GM06990 (cell line): Measurements from ENCODE around the gene COX8A.

ENCODE experiments used
- DNase-seq: peaks from one replicate; pipeline ENCODE4 v3.0.0-alpha.2; 2011; ENCODE audit not compliant: insufficient read length; ENCODE audit errors: extremely low read depth
- H3K27me3 ChIP-seq: replicated peaks from 2 replicates; pipeline ENCODE4 v1.6.0; 2011; ENCODE audit warnings: low read length; ENCODE audit not compliant: control insufficient read depth, insufficient read depth
- H3K36me3 ChIP-seq: 2 replicates; pipeline ENCODE4 v1.5.1; 2011; ENCODE audit warnings: low read length; ENCODE audit not compliant: control insufficient read depth, insufficient read depth
- H3K4me3 ChIP-seq: replicated peaks from 2 replicates; pipeline ENCODE4 v1.5.1; 2011; ENCODE audit warnings: low read depth, mild to moderate bottlenecking, control low read depth, low read length
- TF ChIP-seq, protein P1 (sequence below): IDR thresholded peaks from 2 replicates; pipeline ENCODE4 v1.5.1; 2011; ENCODE audit warnings: low read length, control low read depth, mild to moderate bottlenecking, inconsistent platforms; ENCODE audit not compliant: insufficient read depth, poor library complexity, severe bottlenecking

COX8A gene

DNA sequence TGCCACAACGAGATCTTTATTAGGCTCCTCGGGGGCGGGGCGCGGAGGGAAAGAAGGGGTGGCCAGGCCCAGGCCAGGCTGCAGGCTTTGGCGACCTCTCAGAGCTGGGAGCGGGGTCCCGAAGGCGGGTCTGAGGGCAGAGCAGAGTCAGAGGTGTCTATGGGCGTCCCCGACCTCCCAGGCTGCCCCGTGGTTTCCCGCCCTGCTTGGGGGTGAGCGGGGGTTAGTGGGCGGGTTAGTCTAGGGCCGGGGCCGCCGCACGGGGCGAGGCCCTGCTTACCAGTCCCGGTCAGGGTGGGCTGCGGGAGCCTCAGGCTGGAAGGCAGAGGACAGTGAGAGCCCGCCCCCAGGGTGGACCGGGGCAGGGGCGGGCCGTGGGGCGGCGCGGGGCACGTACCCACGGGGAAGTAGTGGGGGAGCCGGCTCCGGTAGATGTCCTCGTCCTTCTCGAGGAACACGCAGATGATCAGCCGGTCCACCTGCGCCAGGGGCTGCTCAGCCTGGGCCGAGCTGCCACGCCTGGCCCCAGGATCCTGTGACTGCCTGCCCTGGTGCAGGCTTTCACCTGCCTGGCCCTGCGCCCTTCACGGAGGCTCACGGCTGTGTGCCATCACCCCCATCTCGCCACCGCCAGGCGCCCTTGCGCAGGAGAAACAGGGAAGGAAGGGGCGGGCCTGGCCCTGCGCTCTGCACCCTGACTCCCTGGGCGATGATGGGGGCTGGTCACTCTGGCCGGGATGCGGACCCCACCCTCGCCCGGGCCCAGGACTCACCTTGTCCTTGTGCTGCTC is 24.3 kb downstream of the COX8A start:
- TF ChIP-seq, protein P1, sequence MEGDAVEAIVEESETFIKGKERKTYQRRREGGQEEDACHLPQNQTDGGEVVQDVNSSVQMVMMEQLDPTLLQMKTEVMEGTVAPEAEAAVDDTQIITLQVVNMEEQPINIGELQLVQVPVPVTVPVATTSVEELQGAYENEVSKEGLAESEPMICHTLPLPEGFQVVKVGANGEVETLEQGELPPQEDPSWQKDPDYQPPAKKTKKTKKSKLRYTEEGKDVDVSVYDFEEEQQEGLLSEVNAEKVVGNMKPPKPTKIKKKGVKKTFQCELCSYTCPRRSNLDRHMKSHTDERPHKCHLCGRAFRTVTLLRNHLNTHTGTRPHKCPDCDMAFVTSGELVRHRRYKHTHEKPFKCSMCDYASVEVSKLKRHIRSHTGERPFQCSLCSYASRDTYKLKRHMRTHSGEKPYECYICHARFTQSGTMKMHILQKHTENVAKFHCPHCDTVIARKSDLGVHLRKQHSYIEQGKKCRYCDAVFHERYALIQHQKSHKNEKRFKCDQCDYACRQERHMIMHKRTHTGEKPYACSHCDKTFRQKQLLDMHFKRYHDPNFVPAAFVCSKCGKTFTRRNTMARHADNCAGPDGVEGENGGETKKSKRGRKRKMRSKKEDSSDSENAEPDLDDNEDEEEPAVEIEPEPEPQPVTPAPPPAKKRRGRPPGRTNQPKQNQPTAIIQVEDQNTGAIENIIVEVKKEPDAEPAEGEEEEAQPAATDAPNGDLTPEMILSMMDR = no peak
- H3K27me3 ChIP-seq = no peaks in the 10 kb centered on the region

DNA sequence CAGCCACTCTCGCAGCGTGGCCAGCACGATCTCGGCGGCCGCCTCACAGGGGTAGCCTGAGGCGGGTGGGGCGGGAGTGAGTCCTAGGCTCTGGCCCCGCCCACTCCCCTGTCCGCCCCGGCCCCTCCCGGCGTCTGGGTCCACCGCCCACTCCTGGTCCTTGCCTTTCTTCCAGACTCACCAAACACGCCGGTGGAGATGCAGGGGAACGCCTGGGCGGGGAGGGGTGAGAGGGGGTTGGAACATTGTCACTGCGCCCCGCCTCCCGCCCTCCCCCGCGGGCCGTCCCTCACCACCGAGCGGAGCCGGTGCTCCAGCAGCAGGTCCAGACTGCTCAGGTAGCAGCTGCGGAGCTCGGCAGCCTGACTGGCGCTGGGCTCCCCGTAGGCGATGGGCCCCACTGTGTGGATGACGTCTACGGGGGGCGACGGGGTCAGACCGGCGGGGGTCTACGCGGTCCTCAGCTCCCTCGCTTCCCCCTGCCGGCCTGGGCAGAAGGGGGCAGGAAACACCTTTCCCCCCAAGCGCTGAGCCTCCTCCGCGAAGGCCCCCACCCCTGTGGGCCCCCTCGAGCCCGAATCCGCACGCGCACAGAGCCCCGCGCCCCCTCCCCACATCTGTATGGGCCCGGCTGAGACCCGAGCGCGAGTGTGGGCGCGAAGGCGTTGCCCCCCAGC is 25.1 kb downstream of the COX8A start:
- peak; percentile 59 for DNase-seq

More for the DNA sequence above, 24.3 kb downstream of the COX8A start:
- peaks cover 15% of the 10 kb centered on the region for H3K36me3 ChIP-seq
- no peak overlapping the region for H3K4me3 ChIP-seq
- no peak for DNase-seq

DNA sequence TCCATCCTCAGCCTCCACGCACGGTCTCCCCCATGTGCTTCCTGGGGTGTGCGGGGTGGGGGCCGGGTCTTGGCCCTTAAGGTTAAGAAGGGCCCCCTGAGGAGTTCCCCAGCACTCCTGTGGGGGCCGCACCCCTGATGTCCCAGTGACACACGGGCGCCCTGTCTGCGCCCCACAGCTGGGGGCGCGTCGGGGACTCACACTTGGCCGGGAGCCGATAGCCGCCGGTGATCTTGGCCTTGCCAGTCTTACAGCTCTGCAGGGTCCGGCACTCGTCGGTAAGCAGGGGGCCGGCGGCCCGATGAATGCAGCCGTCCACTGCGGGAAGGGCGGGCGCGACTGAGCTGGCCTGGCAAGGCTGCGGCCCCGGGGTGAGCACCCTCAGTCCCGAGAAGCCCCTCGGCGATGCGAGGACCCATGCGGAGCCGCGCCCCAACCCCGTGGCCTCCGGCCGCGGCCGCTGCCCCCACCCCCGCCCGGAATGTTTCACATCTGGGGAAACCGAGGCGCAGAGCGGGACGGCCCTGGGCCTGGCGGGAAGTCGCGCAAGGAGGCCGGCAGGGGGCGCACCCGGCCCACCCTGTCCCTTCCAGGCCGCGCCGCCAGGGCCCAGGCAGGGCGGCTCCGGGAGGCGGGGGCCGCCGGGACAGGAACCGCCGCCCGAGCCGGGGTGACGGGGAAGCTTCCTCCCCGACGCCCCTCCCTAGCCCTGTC is 25.8 kb downstream of the COX8A start:
- Histone ChIP-seq H3K27me3 (no peaks in the 10 kb centered on the region), H3K36me3 (peaks cover 12% of the 10 kb centered on the region), H3K4me3 (no peak overlapping the region; the same call in 1 of the 2 replicates)
- TF ChIP-seq, protein P1 = peak; percentile 44
- DNase-seq = peak; percentile 74

More for the DNA sequence above, 25.1 kb downstream of the COX8A start:
- no peaks in the 10 kb centered on the region for H3K27me3 ChIP-seq
- H3K36me3 ChIP-seq = peaks cover 13% of the 10 kb centered on the region
- H3K4me3 ChIP-seq = no peak overlapping the region
- TF ChIP-seq, protein P1 = no peak

DNA sequence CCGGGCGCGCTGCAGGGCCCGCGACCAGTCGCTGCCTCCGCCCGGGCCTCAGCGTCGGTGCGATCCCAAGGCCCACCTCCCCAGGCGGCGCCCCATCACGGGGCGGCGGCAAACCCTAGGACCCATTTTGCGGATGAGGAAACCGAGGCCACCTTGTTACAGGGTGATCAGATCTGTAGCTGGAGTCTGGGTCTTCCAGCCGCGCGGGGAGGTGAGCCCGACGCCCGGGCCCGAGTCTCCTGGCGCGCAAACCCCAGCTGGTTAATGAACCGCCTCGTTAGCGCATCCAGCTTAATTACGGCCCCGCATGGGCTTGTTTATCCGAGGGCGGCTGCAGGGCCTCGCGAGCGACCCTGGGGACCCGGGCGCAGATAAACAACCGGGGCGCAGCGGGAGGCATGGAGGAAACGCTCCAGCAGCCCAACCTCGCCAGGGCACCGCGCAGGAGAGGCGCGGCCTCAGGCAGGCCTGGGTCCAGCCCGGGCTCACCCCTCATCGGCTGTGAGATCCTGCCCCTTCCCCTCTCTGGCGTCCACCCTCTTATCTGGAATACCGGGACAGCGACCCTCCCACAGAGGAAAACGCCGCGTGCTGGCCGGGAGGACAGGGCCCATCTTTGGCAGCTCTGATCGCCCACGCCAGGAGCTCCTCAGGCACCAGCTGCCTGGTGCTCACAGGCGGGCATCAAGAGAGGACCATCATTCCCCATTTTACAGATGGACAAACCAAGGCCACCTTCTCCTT is 26.5 kb downstream of the COX8A start:
- Histone ChIP-seq H3K27me3 (no peaks in the 10 kb centered on the region), H3K4me3 (no peak overlapping the region), H3K36me3 (peaks cover 11% of the 10 kb centered on the region)
- TF ChIP-seq, protein P1 = no peak
- DNase-seq = no peak

DNA sequence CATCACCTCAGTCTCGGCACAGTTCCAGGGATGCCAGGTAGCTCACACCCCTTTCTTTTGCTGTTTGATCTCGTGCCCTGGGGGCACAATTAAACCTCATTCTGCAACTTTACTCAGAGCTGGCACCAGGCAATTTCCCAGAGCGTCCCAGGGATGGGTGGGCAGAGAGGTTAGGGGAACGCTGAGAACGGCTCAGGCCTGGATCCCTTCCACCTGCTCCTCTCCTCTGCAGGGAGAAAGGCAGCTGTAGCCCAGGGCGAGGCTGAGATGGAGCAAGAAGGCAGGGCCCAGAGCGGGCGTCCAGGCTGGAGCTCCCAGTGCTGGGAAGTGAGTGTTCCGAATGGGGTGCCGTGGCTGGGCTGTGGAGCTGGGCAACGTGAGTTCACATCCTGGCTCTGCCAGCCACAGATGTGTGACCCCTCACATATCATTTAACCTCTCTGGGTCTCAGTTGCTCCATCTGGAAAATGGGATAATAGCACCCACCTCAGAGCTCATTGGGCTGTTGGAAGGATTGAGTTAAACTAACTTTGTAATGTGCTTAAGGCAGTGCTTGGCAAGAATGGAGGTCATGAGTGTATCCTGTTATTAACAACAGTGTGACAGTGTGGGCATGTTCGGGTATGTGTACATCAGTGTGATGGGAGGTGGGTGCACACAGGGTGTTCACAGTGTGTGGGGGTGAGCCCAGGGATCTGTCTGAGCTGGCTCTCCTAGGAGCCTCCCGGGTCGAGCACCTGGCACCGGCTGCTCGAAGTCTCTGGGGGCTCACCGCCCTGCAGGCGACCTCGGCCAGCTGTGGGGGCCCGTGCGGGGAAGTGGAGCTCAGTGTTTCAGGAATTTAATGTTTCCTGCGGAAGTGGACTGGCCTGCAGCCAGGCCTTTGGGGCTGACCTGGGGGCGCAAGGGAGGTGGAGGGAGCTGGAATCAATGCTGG is 27.3 kb downstream of the COX8A start:
- DNase-seq = no peak
- TF ChIP-seq, protein P1 = no peak
- no peak overlapping the region for H3K4me3 ChIP-seq
- H3K36me3 ChIP-seq = peaks cover 7% of the 10 kb centered on the region
- H3K27me3 ChIP-seq = no peaks in the 10 kb centered on the region
